Naive thymus-derived CD4-positive, alpha-beta T cell (primary cell): ENCODE results near the gene BCAS3. TPM values are rescaled to one million over a fixed set of nuclear protein-coding genes. Genes with fewer than 3 reads are reported as not detected.
A peak's percentile ranks its signal among the peaks of the same experiment; 100 is the strongest.

Experiments
- ATAC-seq: fragments of 150-1000 bp; cut with Tn5 transposase; 2 replicates; pipeline ENCODE4 v1.10.0; 2021; ENCODE audit warnings: mild to moderate bottlenecking, moderate library complexity
- CTCF ChIA-PET: fragments of 350-600 bp; sonication (Branson Sonifier 250); formaldehyde crosslinking; loops from one replicate; lab custom pipeline; 2021; ENCODE audit warnings: antibody characterized with exemption; lab: Charles Lee
- POLR2A ChIA-PET: fragments of 350-600 bp; sonication (Branson Sonifier 250); formaldehyde crosslinking; loops from one replicate; lab custom pipeline; 2021; ENCODE audit warnings: antibody characterized with exemption, inconsistent platforms; lab: Charles Lee
- DNase-seq, 9 donors: peaks; one replicate each; pipeline versions ENCODE4 v3.0.0 to v3.0.0-alpha.2; 2020 to 2022; ENCODE audit warnings: mixed read lengths in 1 of 9
- H3K27ac ChIP-seq: one replicate; pipeline ENCODE4 v1.7.0; 2013; ENCODE audit warnings: mild to moderate bottlenecking, low read depth, low read length, moderate library complexity
- H3K27me3 ChIP-seq, 2 donors: one replicate each; pipeline ENCODE4 v1.7.0; 2013; ENCODE audit warnings: low read length in 2 of 2, mild to moderate bottlenecking in 2 of 2, moderate library complexity in 2 of 2; ENCODE audit not compliant: control insufficient read depth in 2 of 2, insufficient read depth in 2 of 2
- H3K36me3 ChIP-seq, 3 experiments: 1 replicate in 2 of 3; 2 replicates in 1 of 3; pipeline ENCODE4 v1.7.0; 2013; ENCODE audit warnings: low read length in 3 of 3, mild to moderate bottlenecking in 3 of 3, moderate library complexity in 1 of 3; ENCODE audit not compliant: insufficient read depth in 3 of 3, control insufficient read depth in 2 of 3
- H3K4me1 ChIP-seq, 2 donors: one replicate each; pipeline ENCODE4 v1.7.0; 2013; ENCODE audit warnings: low read length in 2 of 2, mild to moderate bottlenecking in 2 of 2, moderate library complexity in 1 of 2; ENCODE audit not compliant: control insufficient read depth in 2 of 2, insufficient read depth in 2 of 2
- H3K4me3 ChIP-seq: 2 replicates; pipeline ENCODE4 v1.7.0; 2013; ENCODE audit warnings: mild to moderate bottlenecking, low read length
- H3K9me3 ChIP-seq, 3 experiments: 1 replicate in 2 of 3; 2 replicates in 1 of 3; pipeline ENCODE4 v1.7.0; 2013; ENCODE audit warnings: low read length in 3 of 3; ENCODE audit not compliant: control insufficient read depth in 2 of 3
- H3K27ac Mint-ChIP-seq, 9 donors: one replicate each; pipeline ENCODE4 v1.8.0; 2020 to 2022; ENCODE audit warnings: mixed read lengths in 9 of 9, mild to moderate bottlenecking in 8 of 9, moderate library complexity in 5 of 9, inconsistent platforms in 2 of 9
- H3K27me3 Mint-ChIP-seq, 5 donors: one replicate each; pipeline ENCODE4 v1.8.0; 2021 to 2022; ENCODE audit warnings: mixed read lengths in 5 of 5, mild to moderate bottlenecking in 1 of 5
- H3K36me3 Mint-ChIP-seq, 5 donors: one replicate each; pipeline ENCODE4 v1.8.0; 2020 to 2022; ENCODE audit warnings: mixed read lengths in 5 of 5, mild to moderate bottlenecking in 3 of 5, inconsistent platforms in 1 of 5
- H3K4me1 Mint-ChIP-seq, 7 donors: one replicate each; pipeline ENCODE4 v1.8.0; 2020 to 2022; ENCODE audit warnings: mixed read lengths in 7 of 7, mild to moderate bottlenecking in 3 of 7, inconsistent platforms in 1 of 7
- H3K4me3 Mint-ChIP-seq, 10 donors: one replicate each; pipeline ENCODE4 v1.8.0; 2020 to 2022; ENCODE audit warnings: mild to moderate bottlenecking in 10 of 10, mixed read lengths in 10 of 10, moderate library complexity in 6 of 10, inconsistent platforms in 2 of 10
- H3K9me3 Mint-ChIP-seq, 11 donors: one replicate each; pipeline ENCODE4 v1.8.0; 2020 to 2022; ENCODE audit warnings: mixed read lengths in 11 of 11, mild to moderate bottlenecking in 4 of 11, inconsistent platforms in 1 of 11, moderate library complexity in 1 of 11
- intact Hi-C, 2 donors: fragments of 100-400 bp; cut with micrococcal nuclease; formaldehyde crosslinking; loops; one replicate each; pipeline ENCODE4 v1.15.1; 2023
- polyA plus RNA-seq, 2 donors: library from polyadenylated mRNA; unstranded; fragments of 300-500 nt; fragmentation: Illumina TruSeq; gene quantifications; one replicate each; pipeline ENCODE4 v1.2.3, GENCODE V29; 2021
- total RNA-seq, 6 experiments: library from RNA in 5 of 6; stranded (reverse) in 5 of 6; gene quantifications; 1 replicate in 5 of 6; 2 replicates in 1 of 6; pipeline ENCODE4 v1.2.3 and lab custom pipeline; 2021 to 2026

The BCAS3 gene
- total and polyA plus RNA-seq, 7 experiments from 2014 or later, result 18.4 to 57.8 (median 37.5) TPM

DNA sequence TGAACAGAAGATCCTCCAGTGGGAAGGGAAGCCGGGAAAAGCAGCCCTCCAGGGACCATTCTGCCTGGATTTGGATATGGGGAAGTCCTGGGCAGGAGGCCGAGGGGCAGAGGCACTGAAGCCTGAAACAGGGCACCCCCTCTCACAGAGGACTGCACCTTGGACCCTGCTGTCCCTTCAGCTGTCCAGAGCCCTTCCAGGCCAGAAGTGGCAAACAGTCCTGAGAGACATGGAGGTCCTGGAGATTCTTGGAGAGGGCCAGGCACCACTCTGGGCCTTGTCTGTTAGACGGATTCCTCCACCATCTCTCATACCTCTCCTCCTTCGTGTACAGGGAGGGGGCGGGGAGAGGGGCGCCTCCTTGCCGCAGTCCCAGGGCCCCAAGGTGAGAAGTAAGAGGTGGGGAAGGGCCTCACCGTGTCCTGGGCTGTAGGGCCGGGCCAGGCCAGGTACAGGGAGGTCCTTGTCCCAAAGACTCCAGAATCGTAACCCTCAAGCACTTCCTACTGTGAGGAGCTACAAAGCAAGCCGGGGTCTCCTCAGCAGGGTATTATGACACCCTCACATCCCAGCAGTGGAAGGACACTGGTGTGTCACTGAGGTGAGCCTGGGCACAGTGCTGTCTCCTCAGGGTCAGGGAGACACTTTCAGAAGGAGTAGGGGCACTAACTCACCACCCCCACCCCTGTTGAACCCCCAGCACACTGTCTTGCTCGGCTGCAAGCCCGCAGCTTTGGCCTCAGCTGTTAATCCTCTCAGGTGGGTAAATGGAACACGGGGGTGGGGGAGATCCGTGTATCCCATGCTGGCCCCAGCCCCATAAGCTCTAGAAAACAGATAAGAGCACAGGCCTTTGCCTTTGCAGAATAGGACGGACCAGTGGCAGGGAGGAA, 705.4 kb downstream of the BCAS3 start:
- ATAC-seq (no peak), DNase-seq (no peak)
- Mint-ChIP-seq H3K36me3 (peaks cover 0 to 7% (median 0%) of the 10 kb centered on the region in 5 donors), H3K27ac (no peak overlapping the region), H3K27me3 (no peaks in the 10 kb centered on the region), H3K4me3 (no peak overlapping the region), H3K4me1 (no peaks in the 10 kb centered on the region), H3K9me3 (no peaks in the 10 kb centered on the region)
- H3K27me3 ChIP-seq, result no peaks in the 10 kb centered on the region
- H3K4me3 ChIP-seq, result no peak overlapping the region
- no peak overlapping the region for H3K27ac ChIP-seq
- intact Hi-C loops, result no loop called here
- no peaks in the 10 kb centered on the region for H3K4me1 ChIP-seq
- POLR2A ChIA-PET, result no interaction called here
- H3K9me3 ChIP-seq, result no peaks in the 10 kb centered on the region
- H3K36me3 ChIP-seq, result no peaks in the 10 kb centered on the region
- CTCF ChIA-PET, result no interaction called here

DNA sequence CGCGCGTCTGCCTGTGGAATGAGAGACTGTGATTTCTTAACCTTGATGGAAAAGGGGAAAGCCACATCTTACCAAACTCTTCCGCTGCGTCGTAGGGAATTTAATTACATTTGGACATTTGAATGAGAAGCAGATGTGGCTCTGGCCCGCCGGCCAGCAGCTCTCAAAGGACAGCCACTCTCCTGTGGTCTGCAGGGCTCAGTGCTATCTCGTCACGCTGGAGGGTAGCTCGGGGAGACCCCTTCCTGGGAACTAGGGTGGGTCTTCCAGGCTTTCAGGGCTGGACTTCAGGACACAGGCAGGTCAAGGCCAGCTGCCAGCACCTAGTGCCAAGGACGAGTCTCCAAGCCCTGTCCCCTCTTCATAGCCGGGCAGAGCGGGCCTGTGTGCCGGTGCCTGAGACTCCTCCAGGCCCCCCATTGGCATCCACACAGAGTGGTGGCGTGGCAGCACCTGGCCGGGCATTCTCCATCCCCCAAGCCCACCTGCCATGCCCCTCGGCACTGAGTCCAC, 706.1 kb downstream of the BCAS3 start:
- no peaks in the 10 kb centered on the region for H3K27me3 ChIP-seq
- Mint-ChIP-seq H3K27ac (no peak overlapping the region), H3K27me3 (peaks cover 0 to 2% (median 0%) of the 10 kb centered on the region in 5 donors), H3K4me1 (no peaks in the 10 kb centered on the region), H3K9me3 (no peaks in the 10 kb centered on the region), H3K36me3 (peaks cover 0 to 7% (median 0%) of the 10 kb centered on the region in 5 donors), H3K4me3 (no peak overlapping the region)
- CTCF ChIA-PET, result no interaction called here
- DNase-seq (no peak), ATAC-seq (no peak)
- no peak overlapping the region for H3K27ac ChIP-seq
- POLR2A ChIA-PET, result no interaction called here
- no peak overlapping the region for H3K4me3 ChIP-seq
- no peaks in the 10 kb centered on the region for H3K9me3 ChIP-seq
- intact Hi-C loops, result no loop called here
- no peaks in the 10 kb centered on the region for H3K4me1 ChIP-seq
- no peaks in the 10 kb centered on the region for H3K36me3 ChIP-seq

DNA sequence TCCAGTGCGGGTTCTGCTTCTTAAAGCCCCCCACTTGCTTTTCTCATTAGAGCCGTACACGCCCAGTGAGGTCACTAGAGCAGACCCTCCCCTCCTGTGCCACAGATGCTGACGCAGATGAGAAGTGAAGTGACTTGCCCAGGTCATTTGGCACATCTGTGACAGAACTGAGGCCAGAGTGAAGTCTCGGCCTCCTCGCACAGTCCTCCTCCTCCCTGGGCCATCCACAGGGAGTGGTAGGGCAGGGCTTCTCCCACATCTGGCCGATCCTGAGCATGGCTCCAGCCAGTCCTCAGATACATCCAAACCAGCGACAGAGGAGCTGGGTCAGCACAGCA, 706.7 kb downstream of the BCAS3 start:
- H3K9me3 ChIP-seq, result no peaks in the 10 kb centered on the region
- intact Hi-C loops, result no loop called here
- H3K36me3 ChIP-seq, result no peaks in the 10 kb centered on the region
- peaks cover 0 to 3% (median 2%) of the 10 kb centered on the region in 7 donors for H3K4me1 Mint-ChIP-seq
- H3K27me3 Mint-ChIP-seq, result peaks cover 0 to 8% (median 3%) of the 10 kb centered on the region in 5 donors
- no peak overlapping the region for H3K4me3 Mint-ChIP-seq
- peaks cover 0 to 7% (median 0%) of the 10 kb centered on the region in 5 donors for H3K36me3 Mint-ChIP-seq
- no peak overlapping the region for H3K27ac Mint-ChIP-seq
- DNase-seq (no peak), ATAC-seq (no peak)
- H3K27me3 ChIP-seq, result no peaks in the 10 kb centered on the region
- ChIA-PET POLR2A (no interaction called here), CTCF (no interaction called here)
- no peak overlapping the region for H3K27ac ChIP-seq
- no peaks in the 10 kb centered on the region for H3K4me1 ChIP-seq
- no peak overlapping the region for H3K4me3 ChIP-seq
- H3K9me3 Mint-ChIP-seq, result no peaks in the 10 kb centered on the region

DNA sequence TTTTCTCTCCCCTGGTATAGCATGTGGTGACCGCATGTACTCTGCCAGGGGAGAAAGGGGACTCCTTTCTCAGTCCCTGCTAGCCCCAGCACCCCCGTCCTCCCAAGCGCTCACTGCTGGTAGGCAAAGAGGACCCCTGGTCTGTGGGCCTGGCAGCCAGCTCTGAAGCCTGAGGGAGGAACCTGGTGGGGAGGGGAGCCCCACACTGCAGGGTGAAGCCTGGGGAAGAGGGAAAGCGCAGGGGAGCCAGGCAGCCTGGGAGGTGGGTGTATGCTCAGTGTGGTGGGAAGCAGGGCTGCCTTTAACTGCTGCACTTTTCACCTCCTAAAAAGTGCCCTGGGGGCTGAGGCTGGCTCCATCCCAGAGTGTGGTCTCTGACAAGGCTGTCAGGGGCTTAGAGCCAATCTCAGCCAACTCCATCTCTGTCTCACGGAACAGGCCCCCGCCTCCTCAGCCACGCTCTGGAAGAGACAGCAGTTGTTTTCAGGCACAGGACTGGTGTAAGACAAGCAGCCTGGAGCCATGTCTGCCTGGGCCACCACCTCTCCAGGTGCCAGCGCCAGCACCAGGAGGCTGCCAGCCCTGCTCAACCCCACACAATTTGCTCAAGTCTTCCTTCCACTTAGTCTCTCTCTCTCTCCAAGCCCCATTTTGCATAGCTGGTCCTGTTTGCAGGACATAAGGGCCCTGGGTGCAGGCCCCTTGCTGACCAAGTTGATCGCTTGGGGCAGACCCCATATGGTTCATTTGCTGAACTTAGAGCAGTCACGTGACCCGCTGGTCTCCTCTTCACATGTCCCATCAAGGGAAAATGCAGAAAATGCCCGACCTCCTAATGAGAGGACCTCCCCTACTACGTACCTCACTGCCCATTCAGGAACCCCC, 707.3 kb downstream of the BCAS3 start:
- no peaks in the 10 kb centered on the region for H3K27me3 ChIP-seq
- CTCF ChIA-PET, result no interaction called here
- Mint-ChIP-seq H3K4me3 (no peak overlapping the region), H3K27ac (peak overlapping the region in 1 of 9 donors; percentile 53), H3K36me3 (peaks cover 0 to 7% (median 0%) of the 10 kb centered on the region in 5 donors), H3K9me3 (no peaks in the 10 kb centered on the region), H3K4me1 (peaks cover 0 to 5% (median 4%) of the 10 kb centered on the region in 7 donors), H3K27me3 (peaks cover 0 to 10% (median 3%) of the 10 kb centered on the region in 5 donors)
- POLR2A ChIA-PET, result no interaction called here
- no peak overlapping the region for H3K4me3 ChIP-seq
- no peaks in the 10 kb centered on the region for H3K36me3 ChIP-seq
- DNase-seq (no peak), ATAC-seq (no peak)
- no peaks in the 10 kb centered on the region for H3K4me1 ChIP-seq
- intact Hi-C loops, result no loop called here
- H3K27ac ChIP-seq, result no peak overlapping the region
- H3K9me3 ChIP-seq, result no peaks in the 10 kb centered on the region

DNA sequence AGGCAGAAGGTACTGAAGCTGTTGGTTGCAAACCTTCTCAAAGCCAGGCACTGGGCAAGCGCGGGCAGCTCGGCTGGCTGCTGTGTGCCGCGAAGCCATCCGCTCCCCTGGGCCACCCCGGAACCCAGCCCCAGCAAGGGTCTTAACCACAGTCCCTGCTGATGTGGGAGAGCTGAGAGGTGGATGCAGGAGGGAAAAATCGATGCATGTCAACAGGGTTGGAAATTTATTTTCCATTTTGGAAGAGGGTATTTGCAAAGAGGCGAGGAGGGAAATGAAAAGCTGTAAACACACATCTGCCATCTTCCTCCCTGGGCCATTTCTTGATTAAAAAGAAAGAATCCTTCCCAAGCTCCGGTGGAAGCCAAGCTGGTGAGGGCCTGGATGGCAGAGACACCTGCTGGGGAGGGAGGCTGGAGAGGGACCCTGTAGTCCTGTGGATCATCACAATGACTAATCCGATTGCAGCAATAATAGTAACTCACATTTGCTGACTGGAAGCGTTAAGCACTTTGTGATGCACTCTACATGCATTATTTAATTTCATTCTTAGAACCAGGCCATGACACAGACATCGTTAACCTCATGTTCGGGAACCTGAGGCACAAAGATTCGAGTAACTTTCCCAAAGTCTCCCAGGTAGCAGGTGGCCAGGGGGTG, 708.1 kb downstream of the BCAS3 start:
- Histone ChIP-seq H3K27me3 (no peaks in the 10 kb centered on the region), H3K27ac (no peak overlapping the region), H3K9me3 (no peaks in the 10 kb centered on the region), H3K36me3 (no peaks in the 10 kb centered on the region), H3K4me1 (no peaks in the 10 kb centered on the region), H3K4me3 (no peak overlapping the region)
- CTCF ChIA-PET, result no interaction called here
- peaks cover 0 to 8% (median 4%) of the 10 kb centered on the region in 7 donors for H3K4me1 Mint-ChIP-seq
- H3K27me3 Mint-ChIP-seq, result peaks cover 0 to 10% (median 3%) of the 10 kb centered on the region in 5 donors
- ATAC-seq (no peak), DNase-seq (no peak)
- no peak overlapping the region for H3K27ac Mint-ChIP-seq
- H3K36me3 Mint-ChIP-seq, result peaks cover 0 to 7% (median 0%) of the 10 kb centered on the region in 5 donors
- POLR2A ChIA-PET, result no interaction called here
- H3K4me3 Mint-ChIP-seq, result no peak overlapping the region
- H3K9me3 Mint-ChIP-seq, result no peaks in the 10 kb centered on the region
- intact Hi-C loops, result no loop called here

DNA sequence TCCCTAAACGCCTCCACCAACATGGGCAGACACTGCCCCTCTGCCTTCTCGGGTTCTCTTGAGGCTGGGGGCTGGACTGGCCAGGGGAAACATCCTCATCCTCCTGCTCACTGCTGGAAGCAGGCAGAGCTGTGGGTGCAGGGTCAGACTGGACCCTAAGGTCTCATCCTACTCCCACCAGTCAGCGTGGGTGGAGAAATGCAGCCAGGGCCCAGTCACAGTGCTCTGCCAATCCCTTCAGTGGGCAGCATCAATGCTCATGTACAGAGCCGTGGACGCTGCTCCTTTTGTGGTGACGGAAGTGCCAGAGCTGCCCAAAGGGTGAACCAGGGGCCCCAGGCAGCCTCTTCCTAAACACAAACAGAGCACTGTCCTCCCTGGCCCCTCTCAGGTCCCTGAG, 708.6 kb downstream of the BCAS3 start:
- Histone ChIP-seq H3K27ac (no peak overlapping the region), H3K36me3 (no peaks in the 10 kb centered on the region), H3K27me3 (no peaks in the 10 kb centered on the region), H3K4me1 (no peaks in the 10 kb centered on the region), H3K4me3 (no peak overlapping the region), H3K9me3 (no peaks in the 10 kb centered on the region)
- ATAC-seq (no peak), DNase-seq (no peak)
- Mint-ChIP-seq H3K4me1 (peaks cover 0 to 8% (median 4%) of the 10 kb centered on the region in 7 donors), H3K4me3 (no peak overlapping the region), H3K27ac (no peak overlapping the region), H3K36me3 (peaks cover 0 to 3% (median 0%) of the 10 kb centered on the region in 5 donors), H3K27me3 (peaks cover 0 to 10% (median 5%) of the 10 kb centered on the region in 5 donors), H3K9me3 (no peaks in the 10 kb centered on the region)
- intact Hi-C loops, result no loop called here
- ChIA-PET CTCF (no interaction called here), POLR2A (no interaction called here)
